Astrocyte (in vitro differentiated cells and primary cell): ENCODE data around the gene GFRA1. TPM values are rescaled to one million over a fixed set of nuclear protein-coding genes. Genes with fewer than 3 reads are reported as not detected.

ENCODE experiments used
- DNase-seq: peaks from one replicate; pipeline ENCODE4 v3.0.0-alpha.2; 2010; ENCODE audit warnings: low read depth
- FAIRE-seq: peaks from 2 replicates; lab custom pipeline; 2011; peaks lifted over from hg19 to GRCh38; lab: Jason Lieb, UNC
- H2AFZ ChIP-seq: 2 replicates; pipeline ENCODE4 v1.6.0; 2012; ENCODE audit warnings: low read depth, low read length, inconsistent platforms
- H3K27ac ChIP-seq: 2 replicates; pipeline ENCODE4 v1.5.1; 2011; ENCODE audit warnings: low read depth, low read length, inconsistent platforms
- H3K27me3 ChIP-seq: 2 replicates; pipeline ENCODE4 v1.6.0; 2011; ENCODE audit warnings: low read length, inconsistent platforms; ENCODE audit not compliant: insufficient read depth
- H3K36me3 ChIP-seq: 2 replicates; pipeline ENCODE4 v1.5.1; 2011; ENCODE audit warnings: low read length, inconsistent platforms; ENCODE audit not compliant: insufficient read depth
- H3K4me1 ChIP-seq: 2 replicates; pipeline ENCODE4 v1.5.1; 2011; ENCODE audit warnings: low read length, inconsistent platforms; ENCODE audit not compliant: insufficient read depth
- H3K4me2 ChIP-seq: 2 replicates; pipeline ENCODE4 v1.6.0; 2012; ENCODE audit warnings: low read length, inconsistent platforms
- H3K4me3 ChIP-seq: 2 replicates; pipeline ENCODE4 v1.5.1; 2011; ENCODE audit warnings: low read depth, mild to moderate bottlenecking, low read length, inconsistent platforms; ENCODE audit not compliant: insufficient read depth
- H3K79me2 ChIP-seq: 2 replicates; pipeline ENCODE4 v1.6.0; 2012; ENCODE audit warnings: mild to moderate bottlenecking, low read length, inconsistent platforms; ENCODE audit not compliant: insufficient read depth
- H3K9ac ChIP-seq: 2 replicates; pipeline ENCODE4 v1.6.0; 2012; ENCODE audit warnings: mild to moderate bottlenecking, low read length, inconsistent platforms
- H3K9me3 ChIP-seq: 2 replicates; pipeline ENCODE4 v1.5.1; 2012; ENCODE audit warnings: low read depth, mild to moderate bottlenecking, low read length, inconsistent platforms; ENCODE audit not compliant: insufficient read depth
- H4K20me1 ChIP-seq: 2 replicates; pipeline ENCODE4 v1.6.0; 2012; ENCODE audit warnings: low read length, inconsistent platforms; ENCODE audit not compliant: insufficient read depth
- H3K27ac Mint-ChIP-seq: one replicate; pipeline ENCODE4 v1.8.0; 2021; ENCODE audit warnings: mild to moderate bottlenecking, mixed read lengths; ENCODE audit not compliant: unreplicated experiment
- H3K27me3 Mint-ChIP-seq: one replicate; pipeline ENCODE4 v1.8.0; 2021; ENCODE audit warnings: low read depth, mixed read lengths; ENCODE audit not compliant: unreplicated experiment
- H3K36me3 Mint-ChIP-seq: one replicate; pipeline ENCODE4 v1.8.0; 2021; ENCODE audit warnings: low read depth, mixed read lengths; ENCODE audit not compliant: unreplicated experiment
- H3K4me1 Mint-ChIP-seq: one replicate; pipeline ENCODE4 v1.8.0; 2021; ENCODE audit warnings: low read depth, mixed read lengths; ENCODE audit not compliant: unreplicated experiment
- H3K4me3 Mint-ChIP-seq: one replicate; pipeline ENCODE4 v1.8.0; 2021; ENCODE audit warnings: mild to moderate bottlenecking, moderate library complexity, mixed read lengths; ENCODE audit not compliant: unreplicated experiment
- H3K9me3 Mint-ChIP-seq: one replicate; pipeline ENCODE4 v1.8.0; 2021; ENCODE audit warnings: mild to moderate bottlenecking, mixed read lengths; ENCODE audit not compliant: unreplicated experiment
- EZH2 ChIP-seq: IDR thresholded peaks from 2 replicates; pipeline ENCODE4 v1.6.1; 2012; ENCODE audit warnings: mild to moderate bottlenecking, low read length, inconsistent platforms; ENCODE audit not compliant: insufficient read depth
- total RNA-seq: library from RNA; stranded (reverse); gene quantifications from 2 replicates; pipeline ENCODE4 v1.2.1, GENCODE V29; 2021
- TF ChIP-seq, protein P1 (sequence below): IDR thresholded peaks from 2 replicates; pipeline ENCODE4 v1.5.1; 2011; ENCODE audit warnings: low read depth, mild to moderate bottlenecking, inconsistent platforms, low read length, moderate library complexity; ENCODE audit not compliant: insufficient read depth

The GFRA1 gene
- total RNA-seq, 1 donor from 2014 or later: 24.2 TPM

GRCh38 chr10:116147147-116147905 lies 125.7 kb downstream of the GFRA1 start:
- H3K79me2 ChIP-seq: no peaks in the 10 kb centered on the region

GRCh38 chr10:116146372-116147140 lies 126.5 kb downstream of the GFRA1 start:
- no peaks in the 10 kb centered on the region for H3K36me3 ChIP-seq
- no peak overlapping the region for H3K9ac ChIP-seq
- peaks cover 7% of the 10 kb centered on the region for H3K27me3 Mint-ChIP-seq
- no peaks in the 10 kb centered on the region for H3K27me3 ChIP-seq
- no peaks in the 10 kb centered on the region for H4K20me1 ChIP-seq
- peaks cover 2% of the 10 kb centered on the region for H3K36me3 Mint-ChIP-seq
- peaks cover 3% of the 10 kb centered on the region for H3K9me3 Mint-ChIP-seq
- H3K27ac ChIP-seq: no peak overlapping the region
- no peak for FAIRE-seq
- H3K4me1 ChIP-seq: no peaks in the 10 kb centered on the region
- peak; percentile 21 for DNase-seq
- no peak overlapping the region for H3K27ac Mint-ChIP-seq
- H3K9me3 ChIP-seq: no peaks in the 10 kb centered on the region
- TF ChIP-seq, protein P1, sequence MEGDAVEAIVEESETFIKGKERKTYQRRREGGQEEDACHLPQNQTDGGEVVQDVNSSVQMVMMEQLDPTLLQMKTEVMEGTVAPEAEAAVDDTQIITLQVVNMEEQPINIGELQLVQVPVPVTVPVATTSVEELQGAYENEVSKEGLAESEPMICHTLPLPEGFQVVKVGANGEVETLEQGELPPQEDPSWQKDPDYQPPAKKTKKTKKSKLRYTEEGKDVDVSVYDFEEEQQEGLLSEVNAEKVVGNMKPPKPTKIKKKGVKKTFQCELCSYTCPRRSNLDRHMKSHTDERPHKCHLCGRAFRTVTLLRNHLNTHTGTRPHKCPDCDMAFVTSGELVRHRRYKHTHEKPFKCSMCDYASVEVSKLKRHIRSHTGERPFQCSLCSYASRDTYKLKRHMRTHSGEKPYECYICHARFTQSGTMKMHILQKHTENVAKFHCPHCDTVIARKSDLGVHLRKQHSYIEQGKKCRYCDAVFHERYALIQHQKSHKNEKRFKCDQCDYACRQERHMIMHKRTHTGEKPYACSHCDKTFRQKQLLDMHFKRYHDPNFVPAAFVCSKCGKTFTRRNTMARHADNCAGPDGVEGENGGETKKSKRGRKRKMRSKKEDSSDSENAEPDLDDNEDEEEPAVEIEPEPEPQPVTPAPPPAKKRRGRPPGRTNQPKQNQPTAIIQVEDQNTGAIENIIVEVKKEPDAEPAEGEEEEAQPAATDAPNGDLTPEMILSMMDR: no peak
- TF ChIP-seq EZH2: no peak
- no peaks in the 10 kb centered on the region for H3K4me1 Mint-ChIP-seq
- no peaks in the 10 kb centered on the region for H3K79me2 ChIP-seq
- no peak overlapping the region for H3K4me2 ChIP-seq
- H2AFZ ChIP-seq: no peak overlapping the region
- no peak overlapping the region for H3K4me3 Mint-ChIP-seq
- H3K4me3 ChIP-seq: no peak overlapping the region

More at GRCh38 chr10:116147147-116147905, 125.7 kb downstream of the GFRA1 start:
- H3K27me3 Mint-ChIP-seq: peaks cover 13% of the 10 kb centered on the region
- TF ChIP-seq, protein P1: no peak
- H3K36me3 Mint-ChIP-seq: peaks cover 2% of the 10 kb centered on the region
- peaks cover 6% of the 10 kb centered on the region for H3K9me3 Mint-ChIP-seq
- Histone ChIP-seq H3K4me1 (no peaks in the 10 kb centered on the region), H3K27ac (no peak overlapping the region), H3K9me3 (no peaks in the 10 kb centered on the region), H2AFZ (no peak overlapping the region), H3K9ac (no peak overlapping the region), H3K4me2 (no peak overlapping the region), H4K20me1 (no peaks in the 10 kb centered on the region), H3K4me3 (no peak overlapping the region), H3K36me3 (no peaks in the 10 kb centered on the region), H3K27me3 (no peaks in the 10 kb centered on the region)
- no peaks in the 10 kb centered on the region for H3K4me1 Mint-ChIP-seq
- no peak overlapping the region for H3K4me3 Mint-ChIP-seq
- no peak overlapping the region for H3K27ac Mint-ChIP-seq
- DNase-seq (no peak), FAIRE-seq (no peak)
